ENCODE data around the gene NEK8.
A peak's percentile ranks its signal among the peaks of the same experiment; 100 is the strongest.
"Not testable (repeated sequence)": the region's sequence is repeated elsewhere in the genome, so short reads cannot be mapped to it uniquely, and the experiment has no call there.

Gene NEK8

GRCh38 chr17:28722417-28723158, 6.0 kb upstream of the NEK8 start:
- DNase-seq, result no peak
- no peaks in the 10 kb centered on the region for H3K27me3 ChIP-seq (ENCODE audit: insufficient read depth, low read depth, severe bottlenecking)
- H3K9me3 ChIP-seq (ENCODE audit: severe bottlenecking), result no peaks in the 10 kb centered on the region
- H3K36me3 ChIP-seq, result peaks cover 61% of the 10 kb centered on the region
- no peak overlapping the region for H3K4me3 ChIP-seq (ENCODE audit: low read depth, low read length)
- H3K27ac ChIP-seq, result peak overlapping the region; percentile 46
- TF ChIP-seq CTCF (IDR thresholded peaks at IDR 0.05; ENCODE audit: low read depth, low read length), result no peak

GRCh38 chr17:28723159-28723835, 5.3 kb upstream of the NEK8 start:
- Histone ChIP-seq H3K4me3 (ENCODE audit: low read depth, low read length) (no peak overlapping the region), H3K27me3 (ENCODE audit: insufficient read depth, low read depth, severe bottlenecking) (no peaks in the 10 kb centered on the region), H3K9me3 (ENCODE audit: severe bottlenecking) (no peaks in the 10 kb centered on the region), H3K27ac (peak overlapping the region; percentile 46), H3K36me3 (peaks cover 61% of the 10 kb centered on the region)
- TF ChIP-seq CTCF (IDR thresholded peaks at IDR 0.05; ENCODE audit: low read depth, low read length), result no peak
- DNase-seq, result no peak

GRCh38 chr17:28723836-28724499, 4.6 kb upstream of the NEK8 start:
- peak overlapping the region; percentile 9 for H3K27ac ChIP-seq
- not testable (repeated sequence) for H3K9me3 ChIP-seq (ENCODE audit: severe bottlenecking); H3K4me3 ChIP-seq (ENCODE audit: low read depth, low read length); H3K27me3 ChIP-seq (ENCODE audit: insufficient read depth, low read depth, severe bottlenecking); DNase-seq
- H3K36me3 ChIP-seq, result peaks cover 61% of the 10 kb centered on the region

- peaks cover 61% of the 10 kb centered on the region for H3K36me3 ChIP-seq
- H3K9me3 ChIP-seq (ENCODE audit: severe bottlenecking), result no peaks in the 10 kb centered on the region
- H3K4me3 ChIP-seq (ENCODE audit: low read depth, low read length), result peak overlapping the region; percentile 60
- H3K27ac ChIP-seq, result peak overlapping the region; percentile 94
- H3K27me3 ChIP-seq (ENCODE audit: insufficient read depth, low read depth, severe bottlenecking), result no peaks in the 10 kb centered on the region
- no peak for DNase-seq
- no peak for TF ChIP-seq CTCF (IDR thresholded peaks at IDR 0.05; ENCODE audit: low read depth, low read length)
Measured at GRCh38 chr17:28724500-28725165, 4.0 kb upstream of the NEK8 start.

GRCh38 chr17:28725166-28725659, 3.4 kb upstream of the NEK8 start:
- peak overlapping the region; percentile 60 for H3K4me3 ChIP-seq (ENCODE audit: low read depth, low read length)
- peak; percentile 26; the same call in 1 of the 2 replicates for TF ChIP-seq CTCF (IDR thresholded peaks at IDR 0.05; ENCODE audit: low read depth, low read length)
- H3K36me3 ChIP-seq, result peaks cover 57% of the 10 kb centered on the region
- no peaks in the 10 kb centered on the region for H3K9me3 ChIP-seq (ENCODE audit: severe bottlenecking)
- DNase-seq, result peak; percentile 46
- H3K27me3 ChIP-seq (ENCODE audit: insufficient read depth, low read depth, severe bottlenecking), result no peaks in the 10 kb centered on the region
- H3K27ac ChIP-seq, result peak overlapping the region; percentile 94

All from WERI-Rb-1 (cell line).